Coronary artery (tissue), 2 donors: ENCODE measurements around the gene CRYL1.

ENCODE experiments used
- DNase-seq: peaks from one replicate; pipeline ENCODE4 v3.0.0-alpha.2; 2017; ENCODE audit warnings: low spot score
- H3K27ac ChIP-seq, 2 donors: fragments of 200-600 bp; sonication (generic); one replicate each; pipeline ENCODE4 v1.5.1; 2016 to 2019
- H3K4me3 ChIP-seq: fragments of 200-600 bp; sonication (generic); 2 replicates; pipeline ENCODE4 v1.5.1; 2016; ENCODE audit warnings: mild to moderate bottlenecking, moderate library complexity
- TF ChIP-seq, protein P1 (sequence below): fragments of 200-600 bp; sonication (generic); IDR thresholded peaks from one replicate; pipeline ENCODE4 v1.5.1; 2019; ENCODE audit warnings: antibody characterized with exemption

The CRYL1 gene

DNA sequence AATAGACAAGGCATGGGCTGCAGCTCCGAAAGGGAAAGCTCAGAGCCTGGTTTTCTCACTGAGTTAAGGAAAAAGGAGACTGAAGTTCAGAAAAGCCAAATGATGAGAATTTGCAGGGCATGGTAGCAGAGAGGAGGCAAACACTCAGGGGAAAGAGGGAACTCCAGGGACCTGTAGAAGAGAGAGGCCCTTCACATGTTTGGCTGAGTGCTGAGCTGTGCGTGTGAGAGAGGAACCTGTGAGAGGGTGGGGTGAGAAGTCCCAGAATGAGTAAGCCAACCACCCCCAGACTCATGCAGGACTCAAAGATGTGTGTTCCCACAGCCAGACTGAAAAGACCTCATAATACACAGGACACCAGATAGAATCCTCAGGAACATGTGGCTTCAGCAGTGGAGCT is 2.8 kb upstream of the CRYL1 start:
- H3K27ac ChIP-seq = no peak overlapping the region
- no peak overlapping the region for H3K4me3 ChIP-seq
- TF ChIP-seq, protein P1, sequence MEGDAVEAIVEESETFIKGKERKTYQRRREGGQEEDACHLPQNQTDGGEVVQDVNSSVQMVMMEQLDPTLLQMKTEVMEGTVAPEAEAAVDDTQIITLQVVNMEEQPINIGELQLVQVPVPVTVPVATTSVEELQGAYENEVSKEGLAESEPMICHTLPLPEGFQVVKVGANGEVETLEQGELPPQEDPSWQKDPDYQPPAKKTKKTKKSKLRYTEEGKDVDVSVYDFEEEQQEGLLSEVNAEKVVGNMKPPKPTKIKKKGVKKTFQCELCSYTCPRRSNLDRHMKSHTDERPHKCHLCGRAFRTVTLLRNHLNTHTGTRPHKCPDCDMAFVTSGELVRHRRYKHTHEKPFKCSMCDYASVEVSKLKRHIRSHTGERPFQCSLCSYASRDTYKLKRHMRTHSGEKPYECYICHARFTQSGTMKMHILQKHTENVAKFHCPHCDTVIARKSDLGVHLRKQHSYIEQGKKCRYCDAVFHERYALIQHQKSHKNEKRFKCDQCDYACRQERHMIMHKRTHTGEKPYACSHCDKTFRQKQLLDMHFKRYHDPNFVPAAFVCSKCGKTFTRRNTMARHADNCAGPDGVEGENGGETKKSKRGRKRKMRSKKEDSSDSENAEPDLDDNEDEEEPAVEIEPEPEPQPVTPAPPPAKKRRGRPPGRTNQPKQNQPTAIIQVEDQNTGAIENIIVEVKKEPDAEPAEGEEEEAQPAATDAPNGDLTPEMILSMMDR = no peak
- DNase-seq = no peak

DNA sequence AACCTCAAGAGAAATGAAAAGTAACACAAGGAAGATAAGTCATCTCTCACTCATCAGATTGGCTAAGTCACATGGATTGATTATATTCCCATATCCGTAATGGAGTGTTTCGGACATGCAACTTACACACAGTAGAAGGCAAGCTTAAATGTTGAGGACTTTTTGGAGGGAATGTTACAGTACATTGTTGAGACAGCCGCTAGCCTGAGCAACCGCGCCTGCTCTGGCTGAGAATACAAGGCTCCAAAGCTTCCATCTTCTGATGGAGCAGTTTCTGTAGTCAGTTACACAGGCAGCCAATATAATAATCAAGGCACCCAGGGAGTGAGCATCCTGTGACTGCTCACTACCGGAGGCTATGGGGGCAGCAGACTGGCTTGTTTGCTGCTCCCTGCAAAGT is 1.0 kb upstream of the CRYL1 start:
- peak overlapping the region; percentile 97 for H3K4me3 ChIP-seq
- DNase-seq = no peak
- peak overlapping the region; percentile 68 to 93 for H3K27ac ChIP-seq
- TF ChIP-seq, protein P1 = no peak

DNA sequence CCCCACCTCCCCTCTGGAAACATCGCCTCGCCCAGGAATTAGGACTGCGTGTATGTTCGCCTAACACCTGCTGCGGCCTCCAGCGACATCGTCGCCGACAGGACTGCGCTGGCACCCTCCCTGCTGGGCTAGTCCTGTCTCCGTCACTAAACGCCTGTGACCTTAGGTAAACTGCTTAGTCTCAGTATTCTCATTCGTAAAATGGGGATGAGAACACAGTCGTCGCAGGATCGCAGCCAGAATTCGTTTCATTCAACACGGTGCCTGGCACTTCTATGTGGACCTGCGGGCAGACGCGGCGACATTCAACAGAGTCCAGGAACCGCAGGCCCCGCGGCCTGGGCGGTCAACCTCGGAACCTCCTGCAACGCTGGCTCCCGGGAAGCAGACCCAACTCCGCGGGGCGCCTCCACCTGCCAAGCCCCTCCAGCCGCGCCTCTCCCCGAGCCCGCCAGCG is 485 bp downstream of the CRYL1 start:
- TF ChIP-seq, protein P1 = no peak
- H3K27ac ChIP-seq = peak overlapping the region; percentile 68 to 93
- peak overlapping the region; percentile 97 for H3K4me3 ChIP-seq
- no peak for DNase-seq

DNA sequence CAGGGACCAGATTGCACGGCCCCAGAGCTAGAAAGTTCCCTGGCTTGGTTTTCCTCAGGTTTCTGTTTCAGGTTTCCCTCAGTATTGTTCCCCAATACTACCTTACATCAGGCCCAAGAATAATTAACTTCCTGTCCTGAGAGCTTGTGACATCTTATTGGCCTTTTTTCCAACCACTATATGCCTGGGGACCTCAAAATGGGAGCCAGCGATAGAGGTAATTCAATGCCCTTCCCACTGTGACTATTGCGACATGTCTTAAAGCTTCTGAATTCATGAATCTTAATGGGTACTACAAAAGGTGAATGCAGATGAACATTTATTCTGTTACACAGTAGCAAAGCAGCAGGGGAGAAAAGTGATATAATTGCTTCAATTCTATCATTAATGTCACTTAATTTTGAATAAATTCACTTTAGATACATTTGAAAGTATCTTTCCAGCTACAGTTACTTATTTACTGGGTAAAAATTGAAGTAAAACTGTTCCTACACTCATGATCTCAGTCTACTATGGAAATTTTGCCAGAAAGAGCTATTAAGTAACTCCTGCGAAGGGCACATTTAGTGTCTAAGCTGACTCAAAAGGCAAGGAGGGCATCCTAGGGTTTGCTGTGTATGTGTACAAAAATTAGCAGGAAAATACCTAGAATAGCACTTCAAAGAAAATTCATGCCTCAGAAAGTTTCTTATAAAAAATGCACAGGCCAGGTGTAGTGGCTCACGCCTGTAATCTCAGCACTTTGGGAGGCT is 4.1 kb downstream of the CRYL1 start:
- DNase-seq = no peak
- Histone ChIP-seq H3K27ac (no peak overlapping the region), H3K4me3 (no peak overlapping the region)
- TF ChIP-seq, protein P1 = no peak

DNA sequence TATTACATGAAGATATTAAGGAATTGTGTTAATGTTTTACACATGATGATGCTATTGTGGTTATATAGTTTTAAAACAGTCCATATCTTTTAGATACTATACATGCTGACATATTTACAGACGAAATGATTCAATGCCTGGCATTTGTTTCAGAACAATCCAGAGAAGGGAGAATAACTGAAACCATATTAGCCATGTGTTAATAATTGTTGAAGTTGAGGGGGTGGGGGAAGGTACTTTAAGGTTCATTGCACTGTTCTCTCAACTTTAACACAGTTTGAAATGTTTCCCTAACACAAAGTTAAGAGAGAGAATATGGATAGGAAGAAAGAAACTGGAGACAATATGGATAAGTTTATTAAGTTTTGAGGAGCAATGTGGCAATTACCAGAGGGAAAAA is 5.8 kb downstream of the CRYL1 start:
- no peak overlapping the region for H3K4me3 ChIP-seq
- H3K27ac ChIP-seq = no peak overlapping the region
- no peak for DNase-seq
- TF ChIP-seq, protein P1 = no peak

DNA sequence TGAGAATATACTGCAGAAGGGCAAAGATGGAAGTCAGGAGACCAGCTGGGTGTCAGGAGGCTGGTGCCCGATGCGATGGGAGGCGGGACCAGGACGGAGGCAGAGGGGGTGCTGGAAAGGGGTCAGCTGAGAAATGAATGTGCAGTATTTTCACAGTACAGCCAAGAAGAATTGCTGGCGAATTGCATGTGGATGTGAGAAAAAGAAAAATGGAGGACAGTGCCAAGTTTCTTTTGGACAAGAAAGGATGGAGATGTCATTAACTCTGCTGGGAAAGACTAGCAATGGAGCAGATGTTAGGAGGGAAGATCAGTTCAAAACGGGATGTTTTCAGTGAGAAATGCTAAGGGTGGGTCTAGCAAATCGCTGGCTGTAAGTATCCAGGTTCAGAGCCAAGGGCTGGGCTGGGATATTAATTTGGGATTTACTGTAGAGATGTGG is 7.0 kb downstream of the CRYL1 start:
- peak overlapping the region in 1 of 2 donors; percentile 13 for H3K27ac ChIP-seq
- no peak for DNase-seq
- no peak overlapping the region for H3K4me3 ChIP-seq
- TF ChIP-seq, protein P1 = no peak

DNA sequence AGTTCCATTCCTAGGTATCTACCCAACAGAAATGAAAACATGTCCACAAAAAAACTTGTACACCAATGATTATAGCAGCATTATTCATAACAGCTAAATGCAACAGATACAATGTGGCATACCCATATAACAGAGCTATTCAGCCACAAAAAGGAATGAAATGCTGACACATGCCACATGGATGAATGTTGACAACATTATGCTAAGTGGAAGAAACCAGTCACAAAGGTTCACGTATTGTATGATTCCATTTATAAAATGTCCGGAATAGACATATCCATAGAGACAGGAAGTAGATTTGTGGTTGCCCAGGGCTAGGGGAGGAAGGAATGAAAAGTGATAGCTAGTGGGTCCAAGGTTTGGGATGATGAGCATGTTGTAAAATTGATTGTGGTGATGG is 10.8 kb downstream of the CRYL1 start:
- DNase-seq = no peak
- Histone ChIP-seq H3K4me3 (no peak overlapping the region), H3K27ac (no peak overlapping the region)
- TF ChIP-seq, protein P1 = no peak
